GM12878 (cell line): ENCODE results near the gene MAML2.

Experiments
- CEBPB ChIP-seq, 2 experiments: fragments of 150-350 bp in 1 of 2; IDR thresholded peaks; 2 replicates each; pipeline ENCODE4 v1.6.1; 2012 to 2014; ENCODE audit warnings: low read depth in 2 of 2, low read length in 2 of 2, borderline replicate concordance in 1 of 2, inconsistent platforms in 1 of 2
- EZH2 ChIP-seq: IDR thresholded peaks from 2 replicates; pipeline ENCODE4 v1.6.1; 2012; ENCODE audit warnings: low read depth, mild to moderate bottlenecking, control low read depth, inconsistent platforms, low read length, borderline replicate concordance; ENCODE audit not compliant: control insufficient read depth
- FOXK2 ChIP-seq: fragments of 450-650 bp; IDR thresholded peaks from 2 replicates; pipeline ENCODE4 v1.6.1; 2017; ENCODE audit warnings: mild to moderate bottlenecking, moderate library complexity
- NR2F1 ChIP-seq: fragments of 450-650 bp; conservative IDR thresholded peaks from 2 replicates; pipeline ENCODE4 v1.6.1; 2017; ENCODE audit warnings: mild to moderate bottlenecking
- POLR2A ChIP-seq: IDR thresholded peaks from 2 replicates; pipeline ENCODE4 v1.6.1; 2011; ENCODE audit warnings: low read depth, mild to moderate bottlenecking, low read length
- POLR2AphosphoS5 ChIP-seq: IDR thresholded peaks from 2 replicates; pipeline ENCODE4 v1.6.1; 2011; ENCODE audit warnings: mild to moderate bottlenecking, low read length, inconsistent platforms
- RAD21 ChIP-seq: IDR thresholded peaks from 2 replicates; pipeline ENCODE4 v1.6.1; 2011; ENCODE audit warnings: mild to moderate bottlenecking, low read depth, low read length, moderate library complexity; ENCODE audit not compliant: insufficient read depth
- RB1 ChIP-seq: fragments of 450-650 bp; formaldehyde crosslinking; IDR thresholded peaks from 2 replicates; pipeline ENCODE4 v1.6.1; 2017; ENCODE audit warnings: mild to moderate bottlenecking, borderline replicate concordance
- SMC3 ChIP-seq: IDR thresholded peaks from 2 replicates; pipeline ENCODE4 v1.6.1; 2011; ENCODE audit warnings: low read length, improper control_type of control experiment, borderline replicate concordance
- SUZ12 ChIP-seq: fragments of 200-600 bp; sonication (generic); IDR thresholded peaks from one replicate; pipeline ENCODE4 v1.6.1; 2018; ENCODE audit warnings: antibody characterized with exemption, mild to moderate bottlenecking; ENCODE audit not compliant: unreplicated experiment
- TAF1 ChIP-seq: IDR thresholded peaks from 2 replicates; pipeline ENCODE4 v1.6.1; 2011; ENCODE audit warnings: mild to moderate bottlenecking, low read depth, low read length, borderline replicate concordance
- ZBED1 ChIP-seq: IDR thresholded peaks from 2 replicates; pipeline ENCODE4 v1.6.1; 2016; ENCODE audit warnings: borderline replicate concordance
- TF ChIP-seq, protein P1 (sequence below), 3 experiments: IDR thresholded peaks in 2 of 3; conservative IDR thresholded peaks in 1 of 3; 2 replicates each; pipeline ENCODE4 v1.5.1; 2011; ENCODE audit warnings: low read depth in 3 of 3, low read length in 3 of 3, mild to moderate bottlenecking in 3 of 3, control low read depth in 2 of 3, moderate library complexity in 2 of 3, inconsistent platforms in 1 of 3, mixed read lengths in 1 of 3; ENCODE audit not compliant: control insufficient read depth in 2 of 3, insufficient read depth in 1 of 3; ENCODE audit errors: extremely low read depth in 1 of 3
- TF ChIP-seq, protein P2 (sequence below): fragments of 450-650 bp; formaldehyde crosslinking; IDR thresholded peaks from 2 replicates; pipeline ENCODE4 v1.5.0; 2022; ENCODE audit warnings: mild to moderate bottlenecking, missing genetic modification characterization

DNA sequence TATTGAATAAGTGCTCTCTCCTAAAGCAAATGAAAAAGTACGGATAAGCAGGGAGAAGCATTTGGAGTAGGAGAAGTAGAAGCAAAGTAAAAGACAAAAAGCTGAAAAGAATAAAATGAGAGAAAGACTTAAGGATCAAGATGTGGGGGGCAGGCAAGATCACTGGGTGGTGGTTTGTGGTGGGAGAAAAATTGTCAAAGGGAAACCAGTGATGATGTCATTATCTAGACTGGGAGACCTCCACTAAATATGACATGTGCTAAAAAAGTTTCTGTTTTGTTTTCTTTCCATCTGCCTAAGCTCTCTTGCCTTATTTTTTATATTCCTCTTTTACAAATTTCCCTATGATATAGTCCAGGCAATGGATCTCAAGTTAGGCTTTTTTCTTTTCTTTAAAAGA lies 14.8 kb upstream of the MAML2 start:
- TF ChIP-seq CEBPB (IDR thresholded peaks at IDR 0.05; ENCODE audit: borderline replicate concordance in 1 of 2, low read depth in 2 of 2, low read length in 2 of 2) (no peak), POLR2A (no peak), ZBED1 (no peak), EZH2 (no peak), SUZ12 (no peak), RAD21 (no peak), TAF1 (no peak), NR2F1 (no peak), SMC3 (no peak), RB1 (no peak), POLR2AphosphoS5 (no peak), FOXK2 (no peak)
- TF ChIP-seq, protein P1, sequence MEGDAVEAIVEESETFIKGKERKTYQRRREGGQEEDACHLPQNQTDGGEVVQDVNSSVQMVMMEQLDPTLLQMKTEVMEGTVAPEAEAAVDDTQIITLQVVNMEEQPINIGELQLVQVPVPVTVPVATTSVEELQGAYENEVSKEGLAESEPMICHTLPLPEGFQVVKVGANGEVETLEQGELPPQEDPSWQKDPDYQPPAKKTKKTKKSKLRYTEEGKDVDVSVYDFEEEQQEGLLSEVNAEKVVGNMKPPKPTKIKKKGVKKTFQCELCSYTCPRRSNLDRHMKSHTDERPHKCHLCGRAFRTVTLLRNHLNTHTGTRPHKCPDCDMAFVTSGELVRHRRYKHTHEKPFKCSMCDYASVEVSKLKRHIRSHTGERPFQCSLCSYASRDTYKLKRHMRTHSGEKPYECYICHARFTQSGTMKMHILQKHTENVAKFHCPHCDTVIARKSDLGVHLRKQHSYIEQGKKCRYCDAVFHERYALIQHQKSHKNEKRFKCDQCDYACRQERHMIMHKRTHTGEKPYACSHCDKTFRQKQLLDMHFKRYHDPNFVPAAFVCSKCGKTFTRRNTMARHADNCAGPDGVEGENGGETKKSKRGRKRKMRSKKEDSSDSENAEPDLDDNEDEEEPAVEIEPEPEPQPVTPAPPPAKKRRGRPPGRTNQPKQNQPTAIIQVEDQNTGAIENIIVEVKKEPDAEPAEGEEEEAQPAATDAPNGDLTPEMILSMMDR (IDR thresholded peaks at IDR 0.05 in 2 of 3, conservative IDR thresholded peaks at IDR 0.05 in 1 of 3; ENCODE audit: control insufficient read depth in 2 of 3, extremely low read depth in 1 of 3, insufficient read depth in 1 of 3, low read depth in 3 of 3, low read length in 3 of 3): no peak
- TF ChIP-seq, protein P2, sequence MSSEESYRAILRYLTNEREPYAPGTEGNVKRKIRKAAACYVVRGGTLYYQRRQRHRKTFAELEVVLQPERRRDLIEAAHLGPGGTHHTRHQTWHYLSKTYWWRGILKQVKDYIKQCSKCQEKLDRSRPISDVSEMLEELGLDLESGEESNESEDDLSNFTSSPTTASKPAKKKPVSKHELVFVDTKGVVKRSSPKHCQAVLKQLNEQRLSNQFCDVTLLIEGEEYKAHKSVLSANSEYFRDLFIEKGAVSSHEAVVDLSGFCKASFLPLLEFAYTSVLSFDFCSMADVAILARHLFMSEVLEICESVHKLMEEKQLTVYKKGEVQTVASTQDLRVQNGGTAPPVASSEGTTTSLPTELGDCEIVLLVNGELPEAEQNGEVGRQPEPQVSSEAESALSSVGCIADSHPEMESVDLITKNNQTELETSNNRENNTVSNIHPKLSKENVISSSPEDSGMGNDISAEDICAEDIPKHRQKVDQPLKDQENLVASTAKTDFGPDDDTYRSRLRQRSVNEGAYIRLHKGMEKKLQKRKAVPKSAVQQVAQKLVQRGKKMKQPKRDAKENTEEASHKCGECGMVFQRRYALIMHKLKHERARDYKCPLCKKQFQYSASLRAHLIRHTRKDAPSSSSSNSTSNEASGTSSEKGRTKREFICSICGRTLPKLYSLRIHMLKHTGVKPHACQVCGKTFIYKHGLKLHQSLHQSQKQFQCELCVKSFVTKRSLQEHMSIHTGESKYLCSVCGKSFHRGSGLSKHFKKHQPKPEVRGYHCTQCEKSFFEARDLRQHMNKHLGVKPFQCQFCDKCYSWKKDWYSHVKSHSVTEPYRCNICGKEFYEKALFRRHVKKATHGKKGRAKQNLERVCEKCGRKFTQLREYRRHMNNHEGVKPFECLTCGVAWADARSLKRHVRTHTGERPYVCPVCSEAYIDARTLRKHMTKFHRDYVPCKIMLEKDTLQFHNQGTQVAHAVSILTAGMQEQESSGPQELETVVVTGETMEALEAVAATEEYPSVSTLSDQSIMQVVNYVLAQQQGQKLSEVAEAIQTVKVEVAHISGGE (CRISPR knock-in tag): no peak
